ENCODE results near the gene ERG. TPM values are rescaled to one million over a fixed set of nuclear protein-coding genes. Genes with fewer than 3 reads are reported as not detected.

ERG gene
- polyA plus RNA-seq, 1 of the 3 experiments (the other 2 are of a cell fraction) = not detected

GRCh38 chr21:38422082-38422481, 76.2 kb downstream of the ERG start (continued):
- TF ChIP-seq, protein P1, sequence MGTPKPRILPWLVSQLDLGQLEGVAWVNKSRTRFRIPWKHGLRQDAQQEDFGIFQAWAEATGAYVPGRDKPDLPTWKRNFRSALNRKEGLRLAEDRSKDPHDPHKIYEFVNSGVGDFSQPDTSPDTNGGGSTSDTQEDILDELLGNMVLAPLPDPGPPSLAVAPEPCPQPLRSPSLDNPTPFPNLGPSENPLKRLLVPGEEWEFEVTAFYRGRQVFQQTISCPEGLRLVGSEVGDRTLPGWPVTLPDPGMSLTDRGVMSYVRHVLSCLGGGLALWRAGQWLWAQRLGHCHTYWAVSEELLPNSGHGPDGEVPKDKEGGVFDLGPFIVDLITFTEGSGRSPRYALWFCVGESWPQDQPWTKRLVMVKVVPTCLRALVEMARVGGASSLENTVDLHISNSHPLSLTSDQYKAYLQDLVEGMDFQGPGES (IDR thresholded peaks at IDR 0.05; ENCODE audit: low read depth, low read length) = no peak
- no peak for TF ChIP-seq TAF1 (IDR thresholded peaks at IDR 0.05; ENCODE audit: borderline replicate concordance, low read depth, low read length)

GRCh38 chr21:38420140-38420539, 78.1 kb downstream of the ERG start:
- H3F3A ChIP-seq (replicated peaks; ENCODE audit: insufficient read depth) = no peaks in the 10 kb centered on the region
- POLR2A ChIA-PET = no interaction called here
- H3K4me3 ChIP-seq (ENCODE audit: low read depth in 2 of 2, low read length in 1 of 2) = no peak overlapping the region
- no peak overlapping the region for H2AFZ ChIP-seq (ENCODE audit: low read depth)
- CTCF ChIA-PET = interaction anchor here (1.4 kb wide), 1 partner anchor 15 kb away, joined by 5 read pairs; no protein-coding TSS in a partner anchor
- H3K79me2 ChIP-seq (ENCODE audit: insufficient read depth) = no peaks in the 10 kb centered on the region
- no peaks in the 10 kb centered on the region for H3K9me3 ChIP-seq
- no peak overlapping the region for H3K9ac ChIP-seq
- H3K4me2 ChIP-seq = no peak overlapping the region
- 44% methylated on average over 3 of the region's 3 CpGs for WGBS (ENCODE audit: low lambda C conversion rate)
- DNase-seq = no peak
- no peaks in the 10 kb centered on the region for H3K4me1 ChIP-seq (ENCODE audit: control insufficient read depth in 1 of 2, insufficient read depth in 2 of 2, low read depth in 1 of 2, low read length in 1 of 2)
- TF ChIP-seq ELF1 (IDR thresholded peaks at IDR 0.05) (no peak), TCF12 (IDR thresholded peaks at IDR 0.05) (no peak), RCOR1 (IDR thresholded peaks at IDR 0.05; ENCODE audit: low read length) (no peak), ZBTB33 (IDR thresholded peaks at IDR 0.05; ENCODE audit: borderline replicate concordance, low read depth) (no peak), MXI1 (IDR thresholded peaks at IDR 0.05; ENCODE audit: low read depth, low read length) (no peak), POLR2AphosphoS5 (IDR thresholded peaks at IDR 0.05; ENCODE audit: low read depth, low read length) (no peak)
- TF ChIP-seq, protein P2, sequence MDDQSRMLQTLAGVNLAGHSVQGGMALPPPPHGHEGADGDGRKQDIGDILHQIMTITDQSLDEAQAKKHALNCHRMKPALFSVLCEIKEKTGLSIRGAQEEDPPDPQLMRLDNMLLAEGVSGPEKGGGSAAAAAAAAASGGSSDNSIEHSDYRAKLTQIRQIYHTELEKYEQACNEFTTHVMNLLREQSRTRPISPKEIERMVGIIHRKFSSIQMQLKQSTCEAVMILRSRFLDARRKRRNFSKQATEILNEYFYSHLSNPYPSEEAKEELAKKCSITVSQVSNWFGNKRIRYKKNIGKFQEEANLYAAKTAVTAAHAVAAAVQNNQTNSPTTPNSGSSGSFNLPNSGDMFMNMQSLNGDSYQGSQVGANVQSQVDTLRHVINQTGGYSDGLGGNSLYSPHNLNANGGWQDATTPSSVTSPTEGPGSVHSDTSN (IDR thresholded peaks at IDR 0.05) = no peak
- TF ChIP-seq, protein P3, sequence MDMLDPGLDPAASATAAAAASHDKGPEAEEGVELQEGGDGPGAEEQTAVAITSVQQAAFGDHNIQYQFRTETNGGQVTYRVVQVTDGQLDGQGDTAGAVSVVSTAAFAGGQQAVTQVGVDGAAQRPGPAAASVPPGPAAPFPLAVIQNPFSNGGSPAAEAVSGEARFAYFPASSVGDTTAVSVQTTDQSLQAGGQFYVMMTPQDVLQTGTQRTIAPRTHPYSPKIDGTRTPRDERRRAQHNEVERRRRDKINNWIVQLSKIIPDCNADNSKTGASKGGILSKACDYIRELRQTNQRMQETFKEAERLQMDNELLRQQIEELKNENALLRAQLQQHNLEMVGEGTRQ (IDR thresholded peaks at IDR 0.05; ENCODE audit: borderline replicate concordance, low read depth, low read length) = no peak
- no peaks in the 10 kb centered on the region for H3K36me3 ChIP-seq (replicated peaks in 1 of 2; ENCODE audit: control insufficient read depth in 1 of 2, insufficient read depth in 2 of 2, low read length in 1 of 2)
- no peaks in the 10 kb centered on the region for H3K27me3 ChIP-seq (ENCODE audit: insufficient read depth)
- H3K27ac ChIP-seq (ENCODE audit: low read depth in 2 of 2, low read length in 1 of 2) = no peak overlapping the region
- no peaks in the 10 kb centered on the region for H4K20me1 ChIP-seq (ENCODE audit: insufficient read depth)
- no peaks in the 10 kb centered on the region for H3K9me2 ChIP-seq

DNA sequence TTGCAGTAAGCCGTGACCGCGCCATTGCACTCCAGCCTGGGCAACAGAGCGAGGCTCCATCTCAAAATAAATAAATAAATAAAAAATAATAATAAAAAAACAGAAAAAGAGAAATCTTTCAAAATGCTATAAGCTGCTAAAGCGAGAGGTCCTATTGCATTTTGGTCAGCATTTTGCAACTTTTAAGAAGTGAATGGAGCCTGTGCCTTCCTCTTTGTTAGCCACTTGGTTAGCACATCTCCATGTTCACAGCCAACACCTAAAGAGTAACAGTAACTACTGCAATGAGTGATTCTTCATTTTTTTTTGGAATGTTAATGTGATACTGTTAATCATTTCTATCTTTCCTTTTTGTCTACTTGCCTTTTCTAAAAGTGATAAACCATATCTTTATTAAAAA, 80.6 kb downstream of the ERG start:
- Histone ChIP-seq H3K4me1 (ENCODE audit: control insufficient read depth in 1 of 2, insufficient read depth in 2 of 2, low read depth in 1 of 2, low read length in 1 of 2) (no peaks in the 10 kb centered on the region), H3K9ac (no peak overlapping the region), H3F3A (replicated peaks; ENCODE audit: insufficient read depth) (no peaks in the 10 kb centered on the region), H3K27me3 (ENCODE audit: insufficient read depth) (no peaks in the 10 kb centered on the region), H3K36me3 (replicated peaks in 1 of 2; ENCODE audit: control insufficient read depth in 1 of 2, insufficient read depth in 2 of 2, low read length in 1 of 2) (no peaks in the 10 kb centered on the region), H3K9me2 (no peaks in the 10 kb centered on the region), H3K4me3 (ENCODE audit: low read depth in 2 of 2, low read length in 1 of 2) (no peak overlapping the region), H4K20me1 (ENCODE audit: insufficient read depth) (no peaks in the 10 kb centered on the region), H3K79me2 (ENCODE audit: insufficient read depth) (no peaks in the 10 kb centered on the region), H3K27ac (ENCODE audit: low read depth in 2 of 2, low read length in 1 of 2) (no peak overlapping the region), H2AFZ (ENCODE audit: low read depth) (no peak overlapping the region), H3K9me3 (no peaks in the 10 kb centered on the region), H3K4me2 (no peak overlapping the region)
- DNase-seq = no peak
- 91% methylated on average over 5 of the region's 5 CpGs for WGBS (ENCODE audit: low lambda C conversion rate)
- ChIA-PET CTCF (interaction anchor here (1.0 to 1.1 kb wide), 3 partner anchors 13 to 61 kb away, joined by 3 read pairs; no protein-coding TSS in a partner anchor), POLR2A (no interaction called here)
- TF ChIP-seq, protein P1 (IDR thresholded peaks at IDR 0.05; ENCODE audit: low read depth, low read length) = no peak
- TF ChIP-seq RFX5 (IDR thresholded peaks at IDR 0.05; ENCODE audit: low read length) (no peak), SIN3A (IDR thresholded peaks at IDR 0.05; ENCODE audit: borderline replicate concordance, low read depth, low read length) (no peak), REST (IDR thresholded peaks at IDR 0.05; ENCODE audit: low read depth, low read length) (no peak)
- TF ChIP-seq, protein P3 (IDR thresholded peaks at IDR 0.05; ENCODE audit: borderline replicate concordance, low read depth, low read length) = no peak
